Transverse colon (tissue), 4 donors: ENCODE results near the gene RSPO4. TPM values are rescaled to one million over a fixed set of nuclear protein-coding genes. Genes with fewer than 3 reads are reported as not detected.

Experiments used
- DNase-seq: peaks from one replicate; pipeline ENCODE4 v3.0.0-alpha.2; 2019
- H3K27ac ChIP-seq, 4 donors: fragments of 200-600 bp; sonication (generic); 2 replicates each; pipeline ENCODE4 v1.5.1; 2016 to 2018; ENCODE audit warnings: inconsistent platforms in 4 of 4
- H3K27me3 ChIP-seq: fragments of 200-600 bp; sonication (generic); 2 replicates; pipeline ENCODE4 v1.5.1; 2017; ENCODE audit warnings: inconsistent platforms
- H3K36me3 ChIP-seq, 4 donors: fragments of 200-600 bp; sonication (generic); 2 replicates each; pipeline ENCODE4 v1.5.1; 2017 to 2019; ENCODE audit warnings: inconsistent platforms in 4 of 4
- H3K4me1 ChIP-seq, 4 donors: fragments of 200-600 bp; sonication (generic); 2 replicates each; pipeline ENCODE4 v1.5.1; 2017 to 2020; ENCODE audit warnings: inconsistent platforms in 4 of 4
- H3K4me3 ChIP-seq, 4 donors: fragments of 200-600 bp; sonication (generic); 1 replicate in 1 of 4; 2 replicates in 3 of 4; pipeline versions ENCODE4 v1.5.1 to v1.6.1; 2017 to 2019; ENCODE audit warnings: inconsistent platforms in 4 of 4
- H3K9me3 ChIP-seq, 2 donors: fragments of 200-600 bp; sonication (generic); 2 replicates each; pipeline ENCODE4 v1.5.1; 2017 to 2019; ENCODE audit warnings: inconsistent platforms in 2 of 2
- EP300 ChIP-seq: sonication (generic); formaldehyde crosslinking; IDR thresholded peaks from one replicate; pipeline ENCODE4 v1.6.1; 2017; ENCODE audit warnings: antibody characterized with exemption, low read depth
- POLR2A ChIP-seq: fragments of 450-650 bp; IDR thresholded peaks from one replicate; pipeline ENCODE4 v1.6.1; 2016; ENCODE audit warnings: antibody characterized with exemption, mild to moderate bottlenecking, moderate library complexity
- POLR2AphosphoS5 ChIP-seq, 3 donors: sonication (generic); formaldehyde crosslinking; IDR thresholded peaks; one replicate each; pipeline ENCODE4 v1.6.1; 2016; ENCODE audit warnings: antibody characterized with exemption in 3 of 3
- WGBS, 2 donors: methylation state at CpG; one replicate each; pipeline ENCODE4 v1.1.5; 2018; ENCODE audit warnings: low coverage in 1 of 2; 5-methylcytosine and 5-hydroxymethylcytosine counted together
- in situ Hi-C, 4 donors: fragments of 200-750 bp; cut with MboI; loops; one replicate each; pipeline versions ENCODE4 v1.15.0 to v1.15.1; 2017; ENCODE audit warnings: low sequenced_read_pairs in 3 of 4, low pct_ligation_motif_present in 1 of 4, low pct_unique_long_range_greater_than_20kb in 1 of 4
- intact Hi-C: fragments of 100-400 bp; cut with DNase I; formaldehyde crosslinking; loops from one replicate; pipeline ENCODE4 v1.15.1; 2023; ENCODE audit warnings: low total_unique reads
- total RNA-seq, 4 donors: library from RNA; depleted of rRNA; stranded (reverse); fragments of >200 nt; gene quantifications; one replicate each; pipeline ENCODE4 v1.1.0, GENCODE V29; 2016
- TF ChIP-seq, protein P1 (sequence below), 5 experiments: fragments of 200-600 bp in 3 of 5; fragments of 450-650 bp in 2 of 5; sonication (generic) in 3 of 5; IDR thresholded peaks; 1 replicate in 2 of 5; 2 replicates in 3 of 5; pipeline ENCODE4 v1.5.1; 2016 to 2017; ENCODE audit warnings: antibody characterized with exemption in 5 of 5, inconsistent platforms in 3 of 5, mild to moderate bottlenecking in 2 of 5, moderate library complexity in 1 of 5

The RSPO4 gene
- total RNA-seq, 4 donors from 2014 or later = not detected

DNA sequence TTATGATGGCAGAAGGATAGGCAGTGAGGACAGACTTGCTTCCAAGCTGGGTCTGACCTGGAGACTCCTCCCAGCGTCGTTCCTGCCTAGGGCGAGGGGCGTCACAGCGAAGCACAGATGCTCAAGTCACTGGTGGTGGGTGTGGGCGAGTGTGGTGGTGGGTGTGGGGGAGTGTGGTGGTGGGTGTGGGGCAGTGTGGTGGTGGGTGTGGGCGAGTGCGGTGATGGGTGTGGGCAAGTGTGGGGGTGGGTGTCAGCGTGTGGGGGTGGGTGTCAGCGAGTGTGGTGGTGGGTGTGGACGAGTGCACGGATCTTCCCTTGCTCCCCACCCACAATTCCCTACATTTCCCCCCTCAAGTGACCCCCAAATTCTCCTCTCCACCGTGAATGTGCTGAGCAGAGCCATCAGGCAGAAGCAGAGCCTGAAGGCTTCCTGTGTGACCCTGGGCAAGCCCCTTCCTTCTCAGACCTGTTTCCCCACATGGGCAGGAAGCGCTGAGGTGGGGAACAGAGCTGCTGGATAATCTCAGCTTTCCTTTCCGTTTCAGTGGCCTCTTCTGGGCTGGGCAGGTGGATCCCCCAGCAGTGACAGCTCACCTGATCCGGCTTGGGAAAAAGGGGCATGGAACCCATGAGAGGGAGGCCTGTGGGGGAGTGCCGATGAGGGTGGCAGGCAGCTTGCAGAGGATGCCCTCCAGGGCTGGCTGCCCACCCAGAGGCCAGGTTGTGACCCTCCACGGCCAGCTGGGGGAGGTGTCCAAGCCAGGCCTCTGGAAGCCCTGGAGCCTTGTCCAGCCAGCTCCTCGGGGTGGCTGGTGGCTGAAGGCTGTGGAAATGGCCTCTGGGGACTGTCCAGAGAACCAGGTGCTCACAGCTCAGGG lies 42.9 kb downstream of the RSPO4 start:
- WGBS, 2 donors = 63 to 80% methylated on average over 2 to 18 of the region's 19 CpGs
- in situ Hi-C loops = loop anchor here in 3 of 4 donors (5.0 kb wide), 1 partner anchor 142 kb away; no protein-coding TSS in a partner anchor
- no peak for TF ChIP-seq POLR2AphosphoS5 (IDR thresholded peaks at IDR 0.05)
- no peak for TF ChIP-seq POLR2A
- TF ChIP-seq, protein P1, sequence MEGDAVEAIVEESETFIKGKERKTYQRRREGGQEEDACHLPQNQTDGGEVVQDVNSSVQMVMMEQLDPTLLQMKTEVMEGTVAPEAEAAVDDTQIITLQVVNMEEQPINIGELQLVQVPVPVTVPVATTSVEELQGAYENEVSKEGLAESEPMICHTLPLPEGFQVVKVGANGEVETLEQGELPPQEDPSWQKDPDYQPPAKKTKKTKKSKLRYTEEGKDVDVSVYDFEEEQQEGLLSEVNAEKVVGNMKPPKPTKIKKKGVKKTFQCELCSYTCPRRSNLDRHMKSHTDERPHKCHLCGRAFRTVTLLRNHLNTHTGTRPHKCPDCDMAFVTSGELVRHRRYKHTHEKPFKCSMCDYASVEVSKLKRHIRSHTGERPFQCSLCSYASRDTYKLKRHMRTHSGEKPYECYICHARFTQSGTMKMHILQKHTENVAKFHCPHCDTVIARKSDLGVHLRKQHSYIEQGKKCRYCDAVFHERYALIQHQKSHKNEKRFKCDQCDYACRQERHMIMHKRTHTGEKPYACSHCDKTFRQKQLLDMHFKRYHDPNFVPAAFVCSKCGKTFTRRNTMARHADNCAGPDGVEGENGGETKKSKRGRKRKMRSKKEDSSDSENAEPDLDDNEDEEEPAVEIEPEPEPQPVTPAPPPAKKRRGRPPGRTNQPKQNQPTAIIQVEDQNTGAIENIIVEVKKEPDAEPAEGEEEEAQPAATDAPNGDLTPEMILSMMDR (IDR thresholded peaks at IDR 0.05) = no peak
- TF ChIP-seq EP300 = no peak
- H3K9me3 ChIP-seq = no peaks in the 10 kb centered on the region
- H3K27ac ChIP-seq = no peak overlapping the region
- no peak overlapping the region for H3K4me3 ChIP-seq
- DNase-seq = no peak
- H3K27me3 ChIP-seq = peaks cover 45% of the 10 kb centered on the region
- intact Hi-C loops = no loop called here
- no peaks in the 10 kb centered on the region for H3K36me3 ChIP-seq
- peaks cover 0 to 2% (median 0%) of the 10 kb centered on the region in 4 donors for H3K4me1 ChIP-seq

DNA sequence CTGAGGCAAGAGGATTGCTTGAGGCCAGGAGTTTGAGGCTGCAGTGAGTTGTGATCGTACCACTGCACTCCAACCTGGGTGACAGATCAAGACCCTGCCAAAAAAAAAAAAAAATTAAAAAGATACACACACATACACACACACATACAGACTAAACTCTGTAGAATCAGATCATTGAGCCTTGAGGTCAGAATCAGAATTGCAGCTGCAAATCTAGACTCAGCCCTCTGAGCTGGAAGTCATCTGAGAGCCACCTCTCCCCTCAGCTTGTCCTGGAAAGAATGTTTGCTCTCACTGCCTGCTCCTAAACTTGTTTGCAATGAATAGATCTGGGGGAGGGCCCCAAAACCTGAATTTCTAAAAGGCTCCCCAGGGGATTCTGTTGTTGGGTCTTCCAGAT lies 44.6 kb downstream of the RSPO4 start:
- H3K27me3 ChIP-seq = peaks cover 59% of the 10 kb centered on the region
- H3K27ac ChIP-seq = no peak overlapping the region
- intact Hi-C loops = loop anchor here (2.0 kb wide), 1 partner anchor 139 kb away; no protein-coding TSS in a partner anchor
- peaks cover 0 to 2% (median 0%) of the 10 kb centered on the region in 4 donors for H3K4me1 ChIP-seq
- DNase-seq = no peak
- TF ChIP-seq POLR2AphosphoS5 (IDR thresholded peaks at IDR 0.05) = no peak
- TF ChIP-seq, protein P1 (IDR thresholded peaks at IDR 0.05) = peak in 1 of 5 experiments; percentile 2
- in situ Hi-C loops = loop anchor here in 3 of 4 donors (5.0 kb wide), 1 partner anchor 140 kb away; no protein-coding TSS in a partner anchor
- H3K9me3 ChIP-seq = no peaks in the 10 kb centered on the region
- H3K4me3 ChIP-seq = no peak overlapping the region
- 65% methylated on average over 1 of the region's 1 CpG; no CpG with 5 or more reads in 1 of the 2 donors for WGBS, 2 donors
- H3K36me3 ChIP-seq = no peaks in the 10 kb centered on the region

DNA sequence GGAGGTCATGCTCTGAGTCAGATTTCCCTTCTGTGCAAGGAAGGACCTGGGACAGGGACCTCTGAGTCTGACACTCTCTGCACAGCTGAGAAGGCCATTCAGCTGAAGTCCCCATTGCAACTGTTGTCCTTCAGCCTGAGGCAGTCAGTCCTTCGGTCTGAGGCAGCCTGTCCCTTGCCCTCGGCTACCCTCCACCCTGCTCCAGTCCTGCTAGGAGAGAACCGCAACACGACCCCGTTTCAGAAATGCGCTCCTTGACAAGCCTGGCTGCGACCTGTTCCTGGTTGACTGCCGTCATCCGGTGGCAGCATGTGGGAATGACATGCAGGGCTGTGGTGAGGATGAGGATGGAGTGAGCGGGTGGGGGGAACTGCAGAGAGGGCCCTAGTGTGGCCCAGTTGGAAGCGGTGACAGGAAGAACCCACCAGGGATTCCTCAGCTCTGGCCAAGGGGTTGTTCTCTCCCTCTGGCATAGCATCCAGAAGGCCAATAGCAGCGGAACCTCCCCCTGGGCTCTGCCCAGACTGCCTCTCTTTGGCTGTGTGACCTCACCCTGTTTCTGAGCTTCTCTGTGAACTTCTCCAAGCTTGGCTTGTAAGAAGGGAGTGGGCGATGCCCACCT lies 45.7 kb downstream of the RSPO4 start:
- Histone ChIP-seq H3K4me3 (no peak overlapping the region), H3K27me3 (peaks cover 63% of the 10 kb centered on the region), H3K36me3 (no peaks in the 10 kb centered on the region), H3K9me3 (no peaks in the 10 kb centered on the region), H3K4me1 (peaks cover 0 to 2% (median 0%) of the 10 kb centered on the region in 4 donors), H3K27ac (no peak overlapping the region)
- intact Hi-C loops = loop anchor here (2.0 kb wide), 1 partner anchor 138 kb away; no protein-coding TSS in a partner anchor
- 15% methylated on average over 13 of the region's 13 CpGs; no CpG with 5 or more reads in 1 of the 2 donors for WGBS, 2 donors
- in situ Hi-C loops = loop anchor here in 3 of 4 donors (5.0 kb wide), 1 partner anchor 139 kb away; no protein-coding TSS in a partner anchor
- TF ChIP-seq EP300 = no peak
- TF ChIP-seq POLR2AphosphoS5 (IDR thresholded peaks at IDR 0.05) = no peak
- TF ChIP-seq POLR2A = no peak
- TF ChIP-seq, protein P1 (IDR thresholded peaks at IDR 0.05) = peak; percentile 94 to 98 (median 95)
- peak; percentile 61 for DNase-seq

DNA sequence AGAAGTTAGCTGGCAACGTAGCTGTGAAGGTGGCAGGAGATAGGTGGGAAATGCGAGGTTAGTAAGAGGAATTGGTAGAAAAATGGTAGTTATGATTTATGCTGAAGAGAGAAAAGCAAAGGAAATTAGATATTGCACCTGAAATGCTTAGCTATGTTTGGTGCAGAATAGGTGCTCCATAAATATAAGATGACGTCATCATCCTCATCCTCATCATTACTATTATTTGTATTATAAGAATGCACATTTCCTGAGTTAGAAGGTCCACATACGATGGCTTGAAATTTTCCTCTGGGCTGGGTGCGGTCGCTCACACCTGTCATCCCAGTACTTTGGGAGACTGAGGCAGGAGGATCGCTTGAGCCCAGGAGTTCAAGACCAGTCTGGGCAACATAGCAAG lies 46.5 kb downstream of the RSPO4 start:
- in situ Hi-C loops = loop anchor here in 3 of 4 donors (5.0 kb wide), 1 partner anchor 138 kb away; no protein-coding TSS in a partner anchor
- H3K4me1 ChIP-seq = peaks cover 0 to 2% (median 0%) of the 10 kb centered on the region in 4 donors
- WGBS, 2 donors = 78 to 79% methylated on average over 3 to 7 of the region's 7 CpGs
- H3K36me3 ChIP-seq = no peaks in the 10 kb centered on the region
- no peak for DNase-seq
- H3K9me3 ChIP-seq = no peaks in the 10 kb centered on the region
- intact Hi-C loops = loop anchor here (2.0 kb wide), 1 partner anchor 137 kb away; no protein-coding TSS in a partner anchor
- no peak overlapping the region for H3K27ac ChIP-seq
- no peak overlapping the region for H3K4me3 ChIP-seq
- TF ChIP-seq POLR2AphosphoS5 (IDR thresholded peaks at IDR 0.05) (no peak), POLR2A (no peak), EP300 (no peak)
- TF ChIP-seq, protein P1 (IDR thresholded peaks at IDR 0.05) = no peak
- peaks cover 63% of the 10 kb centered on the region for H3K27me3 ChIP-seq
